ENCODE measurements around the gene TWNK. TPM values are rescaled to one million over a fixed set of nuclear protein-coding genes. Genes with fewer than 3 reads are reported as not detected.

TWNK gene
- total and polyA plus RNA-seq, 7 donors, result 11.0 to 29.0 (median 20.0) TPM

DNA sequence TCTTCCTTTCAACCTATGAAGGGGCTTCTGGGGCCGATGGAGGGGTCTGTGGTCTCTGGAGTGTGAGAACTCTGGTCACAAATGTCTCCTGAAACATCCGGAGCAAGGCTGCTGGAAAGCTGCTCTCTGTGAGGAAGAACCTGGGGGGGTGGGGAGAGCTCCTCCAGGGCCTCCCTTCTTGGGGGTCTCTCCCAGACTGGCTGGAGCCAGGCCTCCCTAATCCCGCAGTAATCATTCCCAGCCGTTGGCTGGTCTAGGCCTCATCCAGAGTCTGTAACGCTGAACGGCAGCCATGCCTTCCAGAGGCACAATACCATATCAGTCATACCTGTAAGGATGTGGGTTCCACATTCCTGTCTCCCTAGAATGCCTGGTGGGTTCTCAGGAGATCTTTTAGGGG is 7.8 kb downstream of the TWNK start:
- Histone ChIP-seq H3K36me3 (ENCODE audit: insufficient read depth in 1 of 2, low read depth in 1 of 2) (peaks cover 6 to 44% of the 10 kb centered on the region in 2 donors), H3K4me1 (peaks cover 8% of the 10 kb centered on the region), H3K27ac (no peak overlapping the region), H3K9me3 (no peaks in the 10 kb centered on the region), H3K27me3 (ENCODE audit: insufficient read depth in 3 of 3, low read length in 2 of 3) (no peaks in the 10 kb centered on the region), H3K4me3 (no peak overlapping the region)
- WGBS, 3 donors, result 46 to 63% (median 46%) methylated on average over 6 of the region's 6 CpGs
- no peak for ATAC-seq
- intact Hi-C loops (cut with DNase I), result loop anchor here (1.0 to 2.0 kb wide), 2 partner anchors 19 to 20 kb away; no protein-coding TSS in a partner anchor
- no peak for DNase-seq
- TF ChIP-seq, protein P1, sequence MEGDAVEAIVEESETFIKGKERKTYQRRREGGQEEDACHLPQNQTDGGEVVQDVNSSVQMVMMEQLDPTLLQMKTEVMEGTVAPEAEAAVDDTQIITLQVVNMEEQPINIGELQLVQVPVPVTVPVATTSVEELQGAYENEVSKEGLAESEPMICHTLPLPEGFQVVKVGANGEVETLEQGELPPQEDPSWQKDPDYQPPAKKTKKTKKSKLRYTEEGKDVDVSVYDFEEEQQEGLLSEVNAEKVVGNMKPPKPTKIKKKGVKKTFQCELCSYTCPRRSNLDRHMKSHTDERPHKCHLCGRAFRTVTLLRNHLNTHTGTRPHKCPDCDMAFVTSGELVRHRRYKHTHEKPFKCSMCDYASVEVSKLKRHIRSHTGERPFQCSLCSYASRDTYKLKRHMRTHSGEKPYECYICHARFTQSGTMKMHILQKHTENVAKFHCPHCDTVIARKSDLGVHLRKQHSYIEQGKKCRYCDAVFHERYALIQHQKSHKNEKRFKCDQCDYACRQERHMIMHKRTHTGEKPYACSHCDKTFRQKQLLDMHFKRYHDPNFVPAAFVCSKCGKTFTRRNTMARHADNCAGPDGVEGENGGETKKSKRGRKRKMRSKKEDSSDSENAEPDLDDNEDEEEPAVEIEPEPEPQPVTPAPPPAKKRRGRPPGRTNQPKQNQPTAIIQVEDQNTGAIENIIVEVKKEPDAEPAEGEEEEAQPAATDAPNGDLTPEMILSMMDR (IDR thresholded peaks at IDR 0.05), result no peak

DNA sequence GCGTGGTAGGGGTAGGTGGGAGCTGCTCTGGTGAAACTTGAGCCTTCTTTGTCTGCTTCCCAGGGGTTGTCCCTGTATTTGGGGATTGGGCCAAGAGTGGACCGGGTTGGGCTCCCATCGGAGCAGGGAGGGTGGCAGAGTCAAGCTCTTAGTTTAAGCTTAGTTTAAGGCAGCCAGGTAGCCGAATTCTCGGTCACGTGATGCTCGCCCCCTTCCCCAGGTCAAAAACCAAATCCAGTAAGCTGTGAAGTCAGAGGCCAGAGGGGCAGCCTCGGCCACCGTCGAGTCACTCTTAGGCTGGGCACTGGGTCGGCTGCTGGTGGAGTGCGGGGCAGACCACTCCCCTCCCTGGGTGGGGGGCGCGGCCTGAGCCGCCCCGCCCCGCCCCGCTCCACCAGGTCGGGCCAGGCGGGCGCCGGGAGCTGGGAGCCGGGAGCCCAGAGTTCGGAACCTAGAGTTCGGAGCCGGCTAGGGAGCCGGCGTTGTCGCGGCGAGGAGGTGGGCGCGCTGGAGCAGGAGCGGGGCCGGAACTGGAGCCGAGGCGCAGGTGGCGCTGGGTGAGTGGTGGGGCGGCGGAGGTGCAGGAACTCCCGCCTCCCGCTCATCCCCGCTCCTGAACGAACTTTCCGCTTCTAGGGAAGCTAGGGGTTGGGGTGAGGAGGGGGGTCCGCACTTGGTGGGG is 9.5 kb downstream of the TWNK start:
- ATAC-seq (no peak), DNase-seq (no peak)
- H3K27ac ChIP-seq, result peak overlapping the region; percentile 100
- WGBS, 3 donors, result 5 to 8% (median 6%) methylated on average over 41 to 46 of the region's 46 CpGs
- no peaks in the 10 kb centered on the region for H3K27me3 ChIP-seq (ENCODE audit: insufficient read depth in 3 of 3, low read length in 2 of 3)
- no peaks in the 10 kb centered on the region for H3K9me3 ChIP-seq
- H3K36me3 ChIP-seq (ENCODE audit: insufficient read depth in 1 of 2, low read depth in 1 of 2), result peaks cover 6 to 28% of the 10 kb centered on the region in 2 donors
- H3K4me3 ChIP-seq, result peak overlapping the region; percentile 93
- TF ChIP-seq, protein P1 (IDR thresholded peaks at IDR 0.05), result no peak
- intact Hi-C loops (cut with DNase I), result no loop called here
- H3K4me1 ChIP-seq, result peaks cover 19% of the 10 kb centered on the region

DNA sequence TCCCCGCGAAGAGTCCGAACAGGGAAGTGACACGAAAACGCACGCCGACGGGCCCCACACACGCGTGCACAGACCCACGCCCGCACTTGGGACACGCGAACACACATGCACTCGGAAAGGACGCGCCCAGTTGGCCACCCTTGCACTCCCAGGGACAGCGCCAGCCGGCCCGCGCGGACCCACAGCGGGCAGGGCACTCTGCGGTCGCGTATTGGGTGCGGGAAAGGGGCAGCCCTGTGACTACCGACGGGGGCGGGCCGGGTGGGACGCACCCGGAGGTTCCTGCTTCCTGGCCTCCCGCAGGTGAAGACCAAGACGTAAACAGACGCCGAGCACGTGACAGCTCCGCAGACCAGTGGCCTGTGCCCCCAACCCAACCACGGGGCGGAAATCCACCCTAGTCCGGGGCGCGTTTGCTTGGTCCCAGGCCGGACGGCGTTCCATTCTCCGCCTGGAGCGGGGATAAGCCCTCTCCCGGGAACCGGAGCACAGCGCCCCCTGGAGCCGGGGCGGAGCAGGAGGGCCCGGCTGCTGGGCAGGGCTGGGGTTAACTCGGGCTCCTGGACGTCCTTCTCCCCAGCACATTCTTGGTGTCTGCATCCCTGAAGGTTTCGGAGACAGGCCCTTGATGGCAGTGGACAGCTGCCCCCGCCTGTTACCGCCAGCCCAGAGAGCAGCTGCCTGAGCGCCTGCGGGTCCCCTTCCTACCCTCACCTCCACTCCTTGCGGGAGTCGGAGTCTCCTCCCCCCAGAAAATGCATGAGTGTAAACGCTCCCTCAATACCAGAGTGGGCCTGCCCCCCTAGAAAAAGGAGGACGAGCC is 10.2 kb downstream of the TWNK start:
- WGBS, 3 donors, result 0% methylated on average over 64 to 66 of the region's 66 CpGs
- Histone ChIP-seq H3K27me3 (ENCODE audit: insufficient read depth in 3 of 3, low read length in 2 of 3) (no peaks in the 10 kb centered on the region), H3K27ac (peak overlapping the region; percentile 100), H3K36me3 (ENCODE audit: insufficient read depth in 1 of 2, low read depth in 1 of 2) (peaks cover 6 to 24% of the 10 kb centered on the region in 2 donors), H3K4me3 (peak overlapping the region; percentile 93), H3K4me1 (peaks cover 26% of the 10 kb centered on the region), H3K9me3 (no peaks in the 10 kb centered on the region)
- peak; percentile 65 to 77 (median 72) for ATAC-seq
- intact Hi-C loops (cut with DNase I), result no loop called here
- DNase-seq, result peak; percentile 84 to 92
- TF ChIP-seq, protein P1 (IDR thresholded peaks at IDR 0.05), result peak; percentile 84

DNA sequence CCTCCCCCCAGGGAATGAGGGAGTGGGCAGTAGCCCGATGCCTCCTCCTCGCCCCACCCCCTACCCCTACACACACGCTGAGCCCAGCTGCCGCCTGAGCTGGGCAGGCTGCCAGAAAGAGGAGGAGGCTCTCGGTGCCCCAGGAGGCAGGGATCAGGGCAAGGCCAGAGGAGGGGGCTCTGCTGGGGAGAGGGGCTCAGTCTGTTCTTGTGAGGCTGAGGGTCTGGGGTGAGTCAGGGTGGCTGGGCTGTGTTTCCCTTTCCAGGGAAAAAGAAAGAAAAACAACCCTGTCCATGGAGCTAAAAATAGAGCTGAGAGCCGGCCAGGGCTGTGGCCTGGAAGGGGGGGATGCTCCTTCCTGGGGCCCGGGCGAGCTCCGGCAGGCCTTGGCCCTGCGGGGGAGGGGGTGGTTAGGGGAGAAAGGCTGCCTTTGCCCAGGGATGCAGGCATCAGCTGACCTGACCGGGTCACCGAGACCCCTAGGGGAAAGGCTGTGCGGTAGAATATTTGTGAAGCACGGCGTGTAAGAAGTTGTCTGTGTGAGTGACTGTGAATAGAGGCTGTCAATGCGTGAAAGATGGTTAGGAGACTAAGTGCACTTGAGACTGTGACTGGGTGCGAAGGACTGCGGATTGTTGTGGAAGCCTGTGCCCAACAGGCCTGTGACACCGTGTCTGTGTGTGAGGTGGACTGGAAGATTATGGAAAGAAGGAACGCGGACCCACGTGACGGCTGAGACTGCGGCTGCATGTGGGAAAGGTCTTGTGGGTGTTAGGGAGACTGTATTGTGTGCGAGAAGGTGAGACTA is 11.0 kb downstream of the TWNK start:
- intact Hi-C loops (cut with DNase I), result no loop called here
- Histone ChIP-seq H3K27me3 (ENCODE audit: insufficient read depth in 3 of 3, low read length in 2 of 3) (no peaks in the 10 kb centered on the region), H3K4me3 (peak overlapping the region; percentile 93), H3K27ac (peak overlapping the region; percentile 100), H3K4me1 (peaks cover 34% of the 10 kb centered on the region), H3K9me3 (no peaks in the 10 kb centered on the region), H3K36me3 (ENCODE audit: insufficient read depth in 1 of 2, low read depth in 1 of 2) (peaks cover 6 to 24% of the 10 kb centered on the region in 2 donors)
- ATAC-seq (peak; percentile 63 to 72 (median 66)), DNase-seq (peak; percentile 88 to 92)
- TF ChIP-seq, protein P1 (IDR thresholded peaks at IDR 0.05), result no peak
- 0 to 1% (median 1%) methylated on average over 23 to 25 of the region's 25 CpGs for WGBS, 3 donors

Measured in psoas muscle (tissue), 8 donors.